Pancreas (tissue), 10 donors: ENCODE measurements around the gene MAGI1. TPM values are rescaled to one million over a fixed set of nuclear protein-coding genes. Genes with fewer than 3 reads are reported as not detected.

Experiments used
- ATAC-seq, 4 donors: fragments of 200-7000 bp; cut with Tn5 transposase; one replicate each; pipeline versions ENCODE4 v1.8.0 to v1.9.1; 2020; ENCODE audit warnings: mild to moderate bottlenecking in 4 of 4, moderate library complexity in 4 of 4
- DNase-seq, 6 donors: peaks; one replicate each; pipeline ENCODE4 v3.0.0-alpha.2; 2020
- FAIRE-seq: peaks from 2 replicates; lab custom pipeline; 2012; peaks lifted over from hg19 to GRCh38; lab: Jason Lieb, UNC
- H3K27ac ChIP-seq, 4 donors: fragments of 200-600 bp; sonication (generic); 1 replicate in 3 of 4; 2 replicates in 1 of 4; pipeline versions ENCODE4 v1.5.0 to v1.8.0; 2020
- H3K27me3 ChIP-seq, 4 donors: fragments of 200-600 bp; one replicate each; pipeline ENCODE4 v1.8.0; 2021
- H3K36me3 ChIP-seq, 3 donors: fragments of 200-600 bp; sonication (generic) in 1 of 3; one replicate each; pipeline versions ENCODE4 v1.5.0 to v1.8.0; 2020 to 2021
- H3K4me1 ChIP-seq, 3 donors: fragments of 200-600 bp; one replicate each; pipeline ENCODE4 v1.8.0; 2021
- H3K4me3 ChIP-seq, 4 donors: fragments of 200-600 bp; sonication (generic) in 2 of 4; one replicate each; pipeline versions ENCODE4 v1.5.0 to v1.8.0; 2020 to 2021
- H3K9me3 ChIP-seq, 4 donors: fragments of 200-600 bp; one replicate each; pipeline ENCODE4 v1.8.0; 2021
- WGBS, 2 donors: extraction: QIAGEN DNeasy Blood & Tissue Kit; methylation state at CpG; one replicate each; pipeline ENCODE4 v1.1.7; 2013; 5-methylcytosine and 5-hydroxymethylcytosine counted together
- intact Hi-C, 3 donors: fragments of 100-400 bp; cut with DNase I; formaldehyde crosslinking; loops; one replicate each; pipeline versions ENCODE4 v1.11.1 to v1.14.2; 2022
- polyA plus RNA-seq, 2 donors: library from polyadenylated mRNA; stranded (reverse); fragments of 200-250 nt; gene quantifications; one replicate each; pipeline ENCODE4 v1.2.3, GENCODE V29; 2013
- total RNA-seq, 6 donors: library from RNA; stranded (reverse); fragmentation: NEBNext Ultra II Directional in 4 of 6; extraction: Animal tissue kit (Norgen Biotek cat#: 25700) in 4 of 6; gene quantifications; one replicate each; pipeline versions ENCODE4 v1.2.1 to v1.2.4, GENCODE V29; 2021 to 2023
- TF ChIP-seq, protein P1 (sequence below), 4 donors: fragments of 200-600 bp; sonication (generic) in 3 of 4; IDR thresholded peaks; one replicate each; pipeline versions ENCODE4 v1.5.0 to v1.8.0; 2021; ENCODE audit warnings: antibody characterized with exemption in 4 of 4
- donor health status: healthy with polysubstance abuse.
- donor health status: DM: no; HTN: no; CAD: no; lungs with moderate emphysema.
- donor health status: DM: no; HTN: no; CAD: no.
- donor health status: control.
- donor health status: control.
- donor health status: Bipolar disorder and iron deficiency.
- donor health status: DM: yes; HTN: yes; CAD: no.
- donor health status: DM: no; HTN: no; CAD: no.
- donor health status: DM: no; HTN: no; CAD: no.
- donor health status: DM: yes; HTN: yes; CAD: no.

MAGI1 gene
- total and polyA plus RNA-seq, 8 donors = 19.7 to 45.1 (median 28.0) TPM

DNA sequence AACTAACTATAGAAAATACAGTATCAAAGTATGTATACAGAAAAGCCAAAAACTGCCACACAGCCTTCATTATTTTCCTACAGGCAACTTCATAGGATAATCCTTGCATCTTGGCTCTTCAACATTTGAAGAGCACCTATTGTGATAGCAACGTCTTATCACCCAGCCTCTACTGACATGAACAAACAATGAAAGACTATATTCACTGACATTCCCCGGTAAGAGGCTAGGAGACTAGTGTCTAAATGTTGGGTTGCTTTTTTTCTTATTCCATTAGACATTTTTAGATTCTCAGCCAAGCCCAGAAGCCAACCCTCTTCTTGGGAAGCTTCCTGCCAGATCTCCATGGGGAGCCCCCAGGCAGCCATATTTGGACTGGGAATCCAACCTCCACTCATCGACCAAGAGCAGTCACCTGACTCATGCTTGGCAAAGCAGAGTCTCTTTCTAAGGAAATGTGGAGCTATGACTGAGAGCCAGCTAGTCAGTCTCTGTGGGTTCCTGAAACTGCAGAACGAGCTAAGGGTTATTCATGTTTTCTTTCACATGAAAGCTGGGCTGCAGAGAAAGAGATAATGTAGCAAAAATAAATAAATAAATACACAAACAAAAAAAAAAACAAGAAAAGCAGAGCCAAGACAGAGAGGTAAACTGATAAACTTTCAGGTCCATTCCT lies 227.5 kb downstream of the MAGI1 start:
- no peak for DNase-seq
- 62 to 71% methylated on average over 4 of the region's 4 CpGs for WGBS, 2 donors
- ATAC-seq = peak in 2 of 4 donors; percentile 15 to 16
- H3K36me3 ChIP-seq = no peaks in the 10 kb centered on the region
- TF ChIP-seq, protein P1, sequence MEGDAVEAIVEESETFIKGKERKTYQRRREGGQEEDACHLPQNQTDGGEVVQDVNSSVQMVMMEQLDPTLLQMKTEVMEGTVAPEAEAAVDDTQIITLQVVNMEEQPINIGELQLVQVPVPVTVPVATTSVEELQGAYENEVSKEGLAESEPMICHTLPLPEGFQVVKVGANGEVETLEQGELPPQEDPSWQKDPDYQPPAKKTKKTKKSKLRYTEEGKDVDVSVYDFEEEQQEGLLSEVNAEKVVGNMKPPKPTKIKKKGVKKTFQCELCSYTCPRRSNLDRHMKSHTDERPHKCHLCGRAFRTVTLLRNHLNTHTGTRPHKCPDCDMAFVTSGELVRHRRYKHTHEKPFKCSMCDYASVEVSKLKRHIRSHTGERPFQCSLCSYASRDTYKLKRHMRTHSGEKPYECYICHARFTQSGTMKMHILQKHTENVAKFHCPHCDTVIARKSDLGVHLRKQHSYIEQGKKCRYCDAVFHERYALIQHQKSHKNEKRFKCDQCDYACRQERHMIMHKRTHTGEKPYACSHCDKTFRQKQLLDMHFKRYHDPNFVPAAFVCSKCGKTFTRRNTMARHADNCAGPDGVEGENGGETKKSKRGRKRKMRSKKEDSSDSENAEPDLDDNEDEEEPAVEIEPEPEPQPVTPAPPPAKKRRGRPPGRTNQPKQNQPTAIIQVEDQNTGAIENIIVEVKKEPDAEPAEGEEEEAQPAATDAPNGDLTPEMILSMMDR (IDR thresholded peaks at IDR 0.05) = no peak
- no peak for FAIRE-seq
- H3K4me3 ChIP-seq = no peak overlapping the region
- intact Hi-C loops = no loop called here
- H3K27me3 ChIP-seq = no peaks in the 10 kb centered on the region
- H3K9me3 ChIP-seq = no peaks in the 10 kb centered on the region
- peaks cover 0 to 2% (median 0%) of the 10 kb centered on the region in 3 donors for H3K4me1 ChIP-seq
- no peak overlapping the region for H3K27ac ChIP-seq

DNA sequence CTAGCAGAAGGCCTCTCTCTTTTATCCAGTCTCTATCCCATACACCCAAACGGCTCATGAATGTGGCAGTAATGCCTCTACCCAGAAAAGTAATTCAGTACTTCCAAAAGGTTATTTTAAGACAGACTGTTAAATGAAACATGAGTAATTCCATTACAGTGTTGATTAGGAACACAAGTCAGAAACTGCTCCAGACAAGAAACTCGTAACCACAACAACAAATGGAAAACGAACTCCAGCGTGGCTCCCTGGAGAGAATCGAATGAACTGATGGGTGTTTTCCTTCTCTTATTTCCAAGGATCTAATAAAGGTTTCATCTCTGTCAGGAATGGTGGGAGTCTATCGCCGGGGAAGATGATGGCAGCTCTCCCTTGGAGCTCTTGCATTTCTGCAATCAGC lies 228.4 kb downstream of the MAGI1 start:
- WGBS, 2 donors = 89 to 90% methylated on average over 7 of the region's 7 CpGs
- TF ChIP-seq, protein P1 (IDR thresholded peaks at IDR 0.05) = no peak
- Histone ChIP-seq H3K9me3 (no peaks in the 10 kb centered on the region), H3K27ac (no peak overlapping the region), H3K4me3 (no peak overlapping the region), H3K27me3 (no peaks in the 10 kb centered on the region), H3K4me1 (no peaks in the 10 kb centered on the region), H3K36me3 (no peaks in the 10 kb centered on the region)
- DNase-seq = no peak
- intact Hi-C loops = no loop called here
- ATAC-seq = no peak
- FAIRE-seq = no peak

DNA sequence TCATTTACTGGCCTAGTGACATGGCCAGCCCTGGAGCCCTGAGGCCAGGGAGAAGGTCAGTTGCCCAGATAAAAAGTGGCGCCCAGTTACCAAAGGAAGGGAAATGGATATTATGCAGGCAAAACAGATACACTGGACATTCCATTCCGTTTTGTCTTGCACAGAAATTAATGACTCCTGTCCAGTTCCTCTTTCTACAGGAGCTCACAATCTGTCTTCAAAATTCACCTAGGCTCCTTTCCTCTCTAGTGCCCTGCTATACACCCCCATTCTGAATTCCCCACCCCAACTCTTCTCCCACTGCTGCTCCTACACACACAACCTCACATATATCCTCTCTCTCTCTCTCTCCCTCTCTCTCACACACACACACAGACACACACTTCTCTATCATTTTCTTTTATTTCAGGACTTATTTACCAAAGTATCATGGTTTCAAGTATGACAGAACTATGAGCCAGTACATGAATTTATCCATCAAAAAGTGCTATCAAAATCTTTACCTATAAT lies 229.0 kb downstream of the MAGI1 start:
- no peak for ATAC-seq
- Histone ChIP-seq H3K27ac (no peak overlapping the region), H3K4me3 (no peak overlapping the region), H3K9me3 (no peaks in the 10 kb centered on the region), H3K4me1 (no peaks in the 10 kb centered on the region), H3K27me3 (no peaks in the 10 kb centered on the region), H3K36me3 (no peaks in the 10 kb centered on the region)
- intact Hi-C loops = no loop called here
- TF ChIP-seq, protein P1 (IDR thresholded peaks at IDR 0.05) = no peak
- DNase-seq = no peak
- FAIRE-seq = no peak
- WGBS, 2 donors = 61 to 77% methylated on average over 2 of the region's 2 CpGs

DNA sequence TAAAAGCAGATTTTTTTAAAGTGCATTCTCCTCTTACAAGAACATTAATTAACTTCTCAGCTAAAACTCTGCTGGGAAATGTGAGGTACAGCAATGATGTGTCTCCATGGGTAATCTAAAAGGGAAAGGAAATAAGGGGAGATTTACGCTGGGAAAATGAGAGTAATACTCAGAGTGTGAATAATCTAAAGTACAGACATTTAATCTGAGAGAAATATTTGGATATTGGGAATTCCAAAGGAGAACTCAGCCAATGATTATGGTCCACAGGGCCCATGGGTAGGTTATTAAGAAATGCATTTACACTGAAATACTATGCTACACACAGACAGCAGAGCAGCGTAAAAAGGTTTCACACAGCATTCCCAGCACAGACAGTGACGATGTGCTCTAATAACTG lies 229.9 kb downstream of the MAGI1 start:
- Histone ChIP-seq H3K27ac (no peak overlapping the region), H3K27me3 (no peaks in the 10 kb centered on the region), H3K4me3 (no peak overlapping the region), H3K36me3 (no peaks in the 10 kb centered on the region), H3K9me3 (no peaks in the 10 kb centered on the region), H3K4me1 (no peaks in the 10 kb centered on the region)
- ATAC-seq = no peak
- intact Hi-C loops = no loop called here
- DNase-seq = no peak
- 80 to 95% methylated on average over 3 of the region's 3 CpGs for WGBS, 2 donors
- TF ChIP-seq, protein P1 (IDR thresholded peaks at IDR 0.05) = no peak
- FAIRE-seq = no peak

DNA sequence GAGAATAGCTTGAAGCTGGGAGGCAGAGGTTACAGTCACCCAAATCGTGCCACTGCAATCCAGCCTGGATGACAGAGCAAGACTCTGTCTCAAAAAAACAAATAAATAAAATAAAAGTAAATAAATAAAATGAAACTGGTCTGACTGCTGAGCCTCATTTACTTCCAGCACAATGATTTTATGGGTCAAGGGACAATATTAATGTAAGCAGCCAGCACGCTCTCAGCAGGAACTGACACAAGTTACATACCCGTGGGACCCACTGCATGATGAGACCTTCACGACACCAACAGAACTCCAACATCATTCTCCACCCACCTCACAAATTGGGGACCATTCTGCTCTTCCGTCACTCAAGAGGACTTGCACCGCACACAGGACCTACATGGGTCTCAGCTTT lies 230.3 kb downstream of the MAGI1 start:
- intact Hi-C loops = no loop called here
- ATAC-seq = no peak
- Histone ChIP-seq H3K4me3 (no peak overlapping the region), H3K9me3 (no peaks in the 10 kb centered on the region), H3K27me3 (no peaks in the 10 kb centered on the region), H3K36me3 (no peaks in the 10 kb centered on the region), H3K4me1 (no peaks in the 10 kb centered on the region), H3K27ac (no peak overlapping the region)
- no peak for DNase-seq
- FAIRE-seq = no peak
- 83 to 89% methylated on average over 6 of the region's 6 CpGs for WGBS, 2 donors
- TF ChIP-seq, protein P1 (IDR thresholded peaks at IDR 0.05) = no peak
